Lung (tissue), 12 donors: ENCODE data around the gene LCP2. TPM values are rescaled to one million over a fixed set of nuclear protein-coding genes. Genes with fewer than 3 reads are reported as not detected.
A peak's percentile ranks its signal among the peaks of the same experiment; 100 is the strongest.

Source experiments
- ATAC-seq: fragments of 200-7000 bp; cut with Tn5 transposase; one replicate; pipeline ENCODE4 v1.9.1; 2020; ENCODE audit warnings: moderate number of reproducible peaks; ENCODE audit not compliant: insufficient read depth, low FRiP score
- DNase-seq, 3 donors: peaks; one replicate each; pipeline ENCODE4 v3.0.0-alpha.2; 2013 to 2017
- H3K27ac ChIP-seq, 2 donors: one replicate each; pipeline ENCODE4 v1.5.1; 2013; ENCODE audit warnings: mild to moderate bottlenecking in 2 of 2, moderate library complexity in 2 of 2, control low read depth in 1 of 2, inconsistent platforms in 1 of 2, low read depth in 1 of 2, low read length in 1 of 2
- H3K27me3 ChIP-seq, 3 donors: one replicate each; pipeline ENCODE4 v1.5.1; 2013; ENCODE audit warnings: low read length in 2 of 3; ENCODE audit not compliant: control insufficient read depth in 3 of 3, insufficient read depth in 3 of 3
- H3K36me3 ChIP-seq, 4 donors: one replicate each; pipeline ENCODE4 v1.5.1; 2013; ENCODE audit warnings: low read length in 4 of 4, mild to moderate bottlenecking in 1 of 4, moderate library complexity in 1 of 4; ENCODE audit not compliant: control insufficient read depth in 4 of 4, insufficient read depth in 4 of 4
- H3K4me1 ChIP-seq, 5 donors: one replicate each; pipeline ENCODE4 v1.5.1; 2013; ENCODE audit warnings: low read length in 5 of 5, mild to moderate bottlenecking in 2 of 5, moderate library complexity in 1 of 5; ENCODE audit not compliant: control insufficient read depth in 5 of 5, insufficient read depth in 5 of 5
- H3K4me3 ChIP-seq: one replicate; pipeline ENCODE4 v1.5.1; 2013; ENCODE audit warnings: mild to moderate bottlenecking, control low read depth, moderate library complexity
- H3K9ac ChIP-seq, 2 donors: one replicate each; pipeline ENCODE4 v1.5.1; 2013; ENCODE audit warnings: low read length in 2 of 2, control low read depth in 1 of 2; ENCODE audit not compliant: insufficient read depth in 1 of 2
- H3K9me3 ChIP-seq, 4 donors: one replicate each; pipeline ENCODE4 v1.5.1; 2013; ENCODE audit warnings: low read length in 3 of 4, mild to moderate bottlenecking in 1 of 4, moderate library complexity in 1 of 4; ENCODE audit not compliant: control insufficient read depth in 4 of 4, insufficient read depth in 3 of 4
- whole genome bisulfite sequencing, 2 donors: extraction: QIAGEN DNeasy Blood & Tissue Kit; methylation state at CpG; one replicate each; pipeline ENCODE4 v1.1.7; 2013; 5-methylcytosine and 5-hydroxymethylcytosine counted together
- polyA plus RNA-seq, 2 donors: library from polyadenylated mRNA; stranded (reverse); fragments of 200-250 nt; gene quantifications; one replicate each; pipeline ENCODE4 v1.2.1, GENCODE V29; 2013
- total RNA-seq, 2 donors: library from RNA; depleted of rRNA in 1 of 2; stranded (reverse); fragments of >200 nt in 1 of 2; gene quantifications; one replicate each; pipeline ENCODE4 v1.2.1, GENCODE V29; 2014 to 2021
- TF ChIP-seq, protein P1 (sequence below): IDR thresholded peaks from 2 replicates; pipeline ENCODE4 v1.5.1; 2012; ENCODE audit warnings: mild to moderate bottlenecking; ENCODE audit errors: control extremely low read depth, extremely low read depth
- donor health status: control.
- donor health status: control.
- donor health status: Bipolar disorder and iron deficiency.
- donor health status: healthy.
- donor health status: DM: yes; HTN: yes; CAD: no.

LCP2 gene
- total and polyA plus RNA-seq, 4 donors = 15.6 to 127 (median 56.0) TPM

DNA sequence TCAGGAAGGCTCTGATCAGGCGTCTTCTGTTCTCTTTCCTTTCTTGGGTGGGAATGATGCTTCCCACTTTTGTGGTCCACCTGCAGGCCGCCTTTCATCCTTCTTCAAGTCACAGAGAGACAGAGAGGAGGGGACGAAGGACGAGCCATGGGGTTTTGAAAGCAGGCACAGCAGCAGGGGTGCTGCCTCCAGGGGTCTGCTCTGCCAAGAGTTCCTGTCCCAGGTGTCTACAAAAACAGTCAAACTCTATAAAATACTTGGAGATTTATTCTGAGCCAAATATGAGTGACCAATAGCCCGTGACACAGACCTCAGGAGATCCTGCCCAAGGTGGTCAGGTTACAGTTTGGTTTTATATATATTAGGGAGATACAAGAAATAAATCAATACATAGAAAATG is 34.5 kb upstream of the LCP2 start:
- no peak for DNase-seq
- TF ChIP-seq, protein P1, sequence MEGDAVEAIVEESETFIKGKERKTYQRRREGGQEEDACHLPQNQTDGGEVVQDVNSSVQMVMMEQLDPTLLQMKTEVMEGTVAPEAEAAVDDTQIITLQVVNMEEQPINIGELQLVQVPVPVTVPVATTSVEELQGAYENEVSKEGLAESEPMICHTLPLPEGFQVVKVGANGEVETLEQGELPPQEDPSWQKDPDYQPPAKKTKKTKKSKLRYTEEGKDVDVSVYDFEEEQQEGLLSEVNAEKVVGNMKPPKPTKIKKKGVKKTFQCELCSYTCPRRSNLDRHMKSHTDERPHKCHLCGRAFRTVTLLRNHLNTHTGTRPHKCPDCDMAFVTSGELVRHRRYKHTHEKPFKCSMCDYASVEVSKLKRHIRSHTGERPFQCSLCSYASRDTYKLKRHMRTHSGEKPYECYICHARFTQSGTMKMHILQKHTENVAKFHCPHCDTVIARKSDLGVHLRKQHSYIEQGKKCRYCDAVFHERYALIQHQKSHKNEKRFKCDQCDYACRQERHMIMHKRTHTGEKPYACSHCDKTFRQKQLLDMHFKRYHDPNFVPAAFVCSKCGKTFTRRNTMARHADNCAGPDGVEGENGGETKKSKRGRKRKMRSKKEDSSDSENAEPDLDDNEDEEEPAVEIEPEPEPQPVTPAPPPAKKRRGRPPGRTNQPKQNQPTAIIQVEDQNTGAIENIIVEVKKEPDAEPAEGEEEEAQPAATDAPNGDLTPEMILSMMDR = no peak
- no peak for ATAC-seq
- H3K4me3 ChIP-seq = no peak overlapping the region
- peak overlapping the region in 1 of 2 donors; percentile 89 for H3K27ac ChIP-seq
- 83 to 85% methylated on average over 5 of the region's 5 CpGs for WGBS, 2 donors
- H3K27me3 ChIP-seq = peaks cover 0 to 6% (median 3%) of the 10 kb centered on the region in 3 donors
- H3K4me1 ChIP-seq = peaks cover 0 to 9% (median 6%) of the 10 kb centered on the region in 5 donors
- H3K9ac ChIP-seq = no peak overlapping the region
- H3K9me3 ChIP-seq = no peaks in the 10 kb centered on the region
- H3K36me3 ChIP-seq = no peaks in the 10 kb centered on the region

DNA sequence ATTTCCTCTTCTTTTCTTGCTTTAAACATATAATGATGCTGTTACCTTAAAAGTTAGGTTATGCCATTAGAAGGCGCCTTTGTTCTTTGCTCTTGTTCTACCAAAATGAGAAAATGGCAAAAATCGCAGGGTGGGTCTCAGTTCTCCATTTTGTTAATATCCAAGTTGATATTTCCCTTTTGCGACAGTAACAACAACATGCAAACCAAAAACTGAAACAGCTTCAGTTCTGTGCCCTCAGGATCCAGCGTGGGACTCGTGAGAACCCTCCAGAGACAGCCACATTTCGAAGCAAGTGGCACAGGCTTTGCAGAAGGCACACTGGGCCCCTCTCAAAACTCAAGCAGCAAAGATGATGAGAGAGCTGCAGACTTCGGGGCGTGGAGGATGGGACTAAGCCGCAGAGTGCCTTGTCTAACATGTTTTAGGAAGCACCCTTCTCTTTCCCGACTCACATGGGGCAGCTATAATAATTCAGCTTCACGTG is 33.0 kb upstream of the LCP2 start:
- Histone ChIP-seq H3K36me3 (no peaks in the 10 kb centered on the region), H3K9me3 (no peaks in the 10 kb centered on the region), H3K4me1 (peaks cover 0 to 9% (median 6%) of the 10 kb centered on the region in 5 donors), H3K27ac (peak overlapping the region; percentile 49 to 69), H3K9ac (no peak overlapping the region), H3K27me3 (peaks cover 0 to 6% (median 3%) of the 10 kb centered on the region in 3 donors), H3K4me3 (no peak overlapping the region)
- 38 to 53% methylated on average over 11 of the region's 11 CpGs for WGBS, 2 donors
- DNase-seq = no peak
- no peak for ATAC-seq
- TF ChIP-seq, protein P1 = no peak

DNA sequence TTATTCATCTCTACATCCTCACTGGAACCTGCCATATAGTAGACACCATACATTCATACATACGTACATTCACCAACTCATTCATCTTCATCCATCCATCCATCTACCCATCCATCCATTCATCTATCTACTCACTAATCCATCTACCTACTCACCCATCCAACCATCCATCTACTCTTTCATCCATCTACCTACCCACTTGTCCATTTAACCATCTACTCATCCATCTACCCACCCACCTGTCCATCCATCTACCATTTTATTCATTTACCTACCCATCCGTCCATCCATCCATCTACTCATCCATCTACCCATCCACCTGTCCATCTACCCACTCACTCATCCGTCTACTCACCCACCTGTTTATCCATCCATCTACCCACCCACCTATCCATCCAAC is 31.9 kb upstream of the LCP2 start:
- TF ChIP-seq, protein P1 = no peak
- H3K4me3 ChIP-seq = no peak overlapping the region
- H3K36me3 ChIP-seq = no peaks in the 10 kb centered on the region
- peaks cover 0 to 9% (median 6%) of the 10 kb centered on the region in 5 donors for H3K4me1 ChIP-seq
- no peak overlapping the region for H3K27ac ChIP-seq
- H3K27me3 ChIP-seq = peaks cover 0 to 6% (median 3%) of the 10 kb centered on the region in 3 donors
- WGBS, 2 donors = 79 to 94% methylated on average over 3 of the region's 3 CpGs
- no peak for DNase-seq
- no peak overlapping the region for H3K9ac ChIP-seq
- H3K9me3 ChIP-seq = no peaks in the 10 kb centered on the region
- ATAC-seq = no peak

DNA sequence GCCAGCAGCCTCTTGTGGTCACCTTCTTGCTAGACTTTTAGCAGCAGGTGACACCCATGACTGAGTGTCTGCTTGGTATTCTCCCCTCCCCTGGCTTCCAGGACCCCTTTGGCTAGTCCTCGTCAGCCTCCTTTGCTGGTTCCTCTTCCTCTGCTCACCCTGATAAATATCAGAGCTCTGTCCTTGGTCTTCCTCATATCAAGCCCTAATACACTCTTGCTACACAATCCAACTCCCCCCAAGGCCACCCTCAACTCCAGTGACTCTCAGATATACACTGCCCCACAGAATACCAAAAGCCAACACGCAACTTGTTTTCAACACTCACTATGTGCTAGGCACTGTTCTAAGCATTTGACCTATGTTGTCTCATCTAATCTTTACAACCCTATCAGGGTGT is 30.3 kb upstream of the LCP2 start:
- H3K9ac ChIP-seq = no peak overlapping the region
- DNase-seq (no peak), ATAC-seq (no peak)
- H3K4me1 ChIP-seq = peaks cover 0 to 9% (median 6%) of the 10 kb centered on the region in 5 donors
- no peak overlapping the region for H3K27ac ChIP-seq
- WGBS, 2 donors = 62 to 81% methylated on average over 2 of the region's 2 CpGs
- H3K4me3 ChIP-seq = no peak overlapping the region
- no peaks in the 10 kb centered on the region for H3K36me3 ChIP-seq
- TF ChIP-seq, protein P1 = no peak
- H3K27me3 ChIP-seq = peaks cover 0 to 6% (median 3%) of the 10 kb centered on the region in 3 donors
- H3K9me3 ChIP-seq = no peaks in the 10 kb centered on the region
